HG02588 (cell line): Measurements from ENCODE around the gene C4orf33.
"Not testable (repeated sequence)": the region's sequence is repeated elsewhere in the genome, so short reads cannot be mapped to it uniquely, and the experiment has no call there.

Experiments
- ATAC-seq: cut with Tn5 transposase; IDR thresholded peaks from one replicate; pipeline ENCODE4 v1.9.1; 2021; ENCODE audit warnings: mild to moderate bottlenecking, moderate library complexity; ENCODE audit not compliant: unreplicated experiment

The C4orf33 gene

GRCh38 chr4:129095811-129096454 is at the start of gene C4orf33:
TSS of gene C4orf33 (plus strand) at chr4:129096152. CDS start at chr4:129102611, 6,459 bp downstream.
- peak; percentile 41 for ATAC-seq

DNA sequence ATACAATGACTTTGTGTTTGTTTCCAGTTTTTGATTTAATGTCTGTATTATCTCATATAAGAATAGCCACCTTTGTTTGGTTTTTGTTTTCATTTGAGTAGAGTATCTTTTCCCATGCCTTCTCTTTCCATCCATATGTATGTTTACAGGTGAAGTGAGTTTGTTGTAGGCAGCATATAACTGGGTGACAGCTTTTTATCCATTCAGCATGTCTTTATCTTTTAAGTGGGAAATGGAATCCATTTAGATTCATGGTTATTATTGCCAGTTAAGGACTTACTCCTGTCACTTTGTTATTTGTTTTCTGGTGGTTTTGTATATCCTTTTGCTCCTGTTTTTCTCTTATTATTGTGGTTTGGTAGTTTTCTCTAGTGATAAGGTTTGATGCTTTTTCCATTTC is 36.9 kb upstream of the C4orf33 start:
- ATAC-seq = no peak

GRCh38 chr4:129062580-129062979 is 33.4 kb upstream of the C4orf33 start:
- no peak for ATAC-seq

DNA sequence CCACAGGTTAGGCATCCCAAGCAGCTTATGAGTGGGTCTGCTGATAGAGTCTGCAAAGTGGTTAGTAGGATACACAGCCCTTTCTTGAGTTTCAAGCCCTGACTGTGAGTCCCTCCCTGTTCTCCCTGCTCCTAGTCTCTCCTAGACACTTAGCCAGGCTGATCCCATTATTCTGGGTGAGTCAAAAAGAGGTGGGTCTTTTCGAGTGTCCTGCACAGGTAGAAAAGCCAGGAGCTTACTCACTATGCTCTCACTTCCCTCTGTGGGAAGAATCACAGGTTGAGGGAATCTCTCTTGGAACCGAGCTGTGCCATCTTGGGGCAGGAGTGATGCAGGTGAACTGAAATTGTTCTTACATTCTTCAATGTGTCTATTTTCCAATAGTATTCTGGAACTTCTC is 32.3 kb upstream of the C4orf33 start:
- ATAC-seq = no peak

- ATAC-seq = no peak
Observed at GRCh38 chr4:129064717-129065116, 31.2 kb upstream of the C4orf33 start.

DNA sequence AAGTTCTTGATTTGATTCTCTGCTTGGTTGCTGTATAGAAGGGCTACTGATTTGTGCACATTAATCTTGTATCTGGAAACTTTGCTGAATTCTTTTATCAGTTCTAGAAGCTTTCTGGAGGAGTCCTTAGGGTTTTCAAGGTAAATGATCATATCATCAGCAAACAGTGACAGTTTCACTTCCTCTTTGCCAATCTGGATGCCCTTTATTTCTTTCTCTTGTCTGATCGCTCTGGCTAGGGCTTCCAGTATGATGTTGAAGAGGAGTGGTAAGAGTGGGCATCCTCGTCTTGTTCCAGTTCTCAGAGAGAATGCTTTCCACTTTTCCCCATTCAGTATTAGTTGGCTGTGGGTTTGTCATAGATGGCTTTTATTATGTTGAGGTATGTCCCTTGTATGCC is 26.4 kb upstream of the C4orf33 start:
- not testable (repeated sequence) for ATAC-seq

DNA sequence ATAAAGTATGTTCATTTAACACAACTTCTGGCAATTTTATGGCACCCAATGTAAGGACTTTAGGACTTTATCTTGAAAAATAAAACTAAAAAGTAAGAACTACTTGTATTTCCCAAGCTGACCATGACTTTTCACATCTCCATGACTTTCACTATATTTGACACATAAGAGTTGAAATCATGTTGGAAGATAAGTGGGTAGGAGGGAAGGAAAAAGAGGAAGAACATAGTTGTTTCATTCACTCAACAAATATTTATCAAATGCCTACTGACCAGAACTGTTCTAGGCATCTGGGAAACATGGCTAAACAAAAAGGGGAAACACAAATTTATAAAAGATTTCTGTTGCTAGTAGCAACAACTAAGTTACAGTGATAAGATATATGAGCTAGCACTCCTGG is 18.6 kb upstream of the C4orf33 start:
- no peak for ATAC-seq

DNA sequence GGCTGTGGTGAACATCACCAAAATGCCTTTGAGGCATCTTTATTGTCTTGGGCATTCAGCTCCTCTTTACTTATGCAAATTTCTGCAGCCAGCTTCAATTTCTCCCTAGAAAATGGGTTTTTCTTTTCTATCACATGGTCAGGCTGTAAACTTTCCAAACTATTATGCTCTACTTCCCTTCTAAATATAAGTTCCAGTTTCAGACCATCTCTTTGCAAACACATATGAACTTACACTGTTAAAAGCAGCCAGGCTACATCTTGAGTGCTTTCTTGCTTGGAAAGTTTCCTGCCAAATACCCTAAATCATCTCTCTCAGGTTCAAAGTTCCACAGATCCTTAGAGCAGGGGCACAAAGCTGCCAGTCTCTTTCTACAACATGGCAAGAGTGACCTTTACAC is 15.8 kb upstream of the C4orf33 start:
- no peak for ATAC-seq

- no peak for ATAC-seq
Observed at GRCh38 chr4:129082302-129082701, 13.7 kb upstream of the C4orf33 start.

DNA sequence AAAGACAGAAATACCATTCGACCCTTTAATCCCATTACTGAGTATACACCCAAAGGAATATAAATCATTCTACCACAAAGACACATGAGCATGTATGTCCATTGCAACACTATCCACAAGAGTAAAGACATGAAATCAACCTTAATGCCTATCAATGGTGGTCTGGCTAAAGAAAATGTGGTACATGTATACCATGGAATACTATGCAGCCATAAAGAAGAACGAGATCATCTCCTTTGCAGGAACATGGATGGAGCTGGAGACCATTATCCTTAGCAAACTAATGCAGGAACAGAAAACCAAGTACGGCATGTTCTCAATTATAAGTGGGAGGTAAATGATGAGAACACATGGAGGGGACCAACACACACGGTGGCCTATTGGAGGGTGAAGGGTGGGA is 10.5 kb upstream of the C4orf33 start:
- ATAC-seq = no peak

- no peak for ATAC-seq
Observed at GRCh38 chr4:129087516-129087915, 8.4 kb upstream of the C4orf33 start.

DNA sequence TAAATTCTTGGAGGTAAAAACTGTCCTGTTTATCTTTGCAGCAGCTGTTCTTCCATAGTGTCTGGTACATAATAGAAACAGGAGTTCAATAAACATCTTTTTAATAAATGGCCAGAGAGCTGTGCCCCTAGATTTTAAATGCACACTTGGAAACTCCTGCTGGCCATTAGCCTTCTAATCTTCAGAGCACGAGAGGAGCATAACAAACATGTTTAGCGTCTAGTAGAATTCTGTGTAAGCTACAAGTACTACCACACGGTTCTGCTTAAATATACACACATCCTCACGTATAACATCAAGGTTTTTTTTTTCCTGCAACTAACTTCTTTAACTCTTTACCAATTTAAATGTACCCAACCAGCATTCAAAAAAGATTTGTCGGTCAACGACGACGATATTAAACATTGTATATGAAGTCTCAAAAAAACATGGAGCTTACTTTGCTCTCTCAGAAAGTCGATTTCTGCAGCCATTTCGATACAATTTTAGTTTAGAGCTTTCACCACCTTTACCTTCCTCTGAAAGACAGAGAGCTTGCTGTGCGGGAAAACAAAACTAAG is 3.2 kb upstream of the C4orf33 start:
- ATAC-seq = no peak

DNA sequence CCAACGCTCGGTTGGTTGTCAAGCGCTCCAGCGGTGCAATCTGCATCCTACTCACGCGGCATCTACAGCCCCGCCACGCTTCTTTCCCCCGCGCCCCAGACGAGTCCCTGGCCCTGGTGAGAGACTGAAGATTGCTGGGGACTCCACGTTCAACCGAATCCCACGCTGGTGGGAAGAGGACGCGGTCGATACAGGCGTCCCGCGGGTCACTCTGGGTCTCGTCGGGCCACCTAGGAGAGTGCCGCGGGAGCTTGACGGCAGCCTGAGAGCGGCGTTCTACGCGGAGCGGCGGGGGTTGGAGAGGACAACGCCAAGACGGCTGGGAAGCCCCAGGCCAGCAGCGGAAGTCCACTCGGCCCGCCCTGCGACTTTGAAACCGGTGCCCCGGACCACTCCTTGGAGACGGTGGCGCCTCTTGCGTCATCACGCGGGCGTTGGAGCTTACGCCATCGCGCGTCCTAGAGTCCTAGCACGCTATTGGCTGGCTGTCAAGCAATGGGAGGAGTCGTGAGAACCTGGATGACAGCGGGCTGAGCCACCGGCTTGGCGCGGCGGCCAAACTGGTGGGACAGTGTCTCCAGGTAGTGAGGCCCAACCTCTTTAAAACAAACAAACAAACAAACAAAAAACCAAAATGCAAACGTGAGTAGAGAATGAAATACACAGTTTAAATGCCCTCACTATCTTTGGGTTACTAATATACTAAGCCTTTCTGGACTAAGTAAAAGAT is 2.6 kb upstream of the C4orf33 start, which contains the start of gene SCLT1:
Gene SCLT1 (minus strand): TSS at position 349 of the 730 bp plus-strand sequence. CDS start 436 bp downstream, outside the sequence.
- ATAC-seq = peak; percentile 96

- ATAC-seq = no peak
Observed at GRCh38 chr4:129094347-129094746, 1.6 kb upstream of the C4orf33 start.

- no peak for ATAC-seq
Observed at GRCh38 chr4:129098531-129099001, 2.6 kb downstream of the C4orf33 start.

DNA sequence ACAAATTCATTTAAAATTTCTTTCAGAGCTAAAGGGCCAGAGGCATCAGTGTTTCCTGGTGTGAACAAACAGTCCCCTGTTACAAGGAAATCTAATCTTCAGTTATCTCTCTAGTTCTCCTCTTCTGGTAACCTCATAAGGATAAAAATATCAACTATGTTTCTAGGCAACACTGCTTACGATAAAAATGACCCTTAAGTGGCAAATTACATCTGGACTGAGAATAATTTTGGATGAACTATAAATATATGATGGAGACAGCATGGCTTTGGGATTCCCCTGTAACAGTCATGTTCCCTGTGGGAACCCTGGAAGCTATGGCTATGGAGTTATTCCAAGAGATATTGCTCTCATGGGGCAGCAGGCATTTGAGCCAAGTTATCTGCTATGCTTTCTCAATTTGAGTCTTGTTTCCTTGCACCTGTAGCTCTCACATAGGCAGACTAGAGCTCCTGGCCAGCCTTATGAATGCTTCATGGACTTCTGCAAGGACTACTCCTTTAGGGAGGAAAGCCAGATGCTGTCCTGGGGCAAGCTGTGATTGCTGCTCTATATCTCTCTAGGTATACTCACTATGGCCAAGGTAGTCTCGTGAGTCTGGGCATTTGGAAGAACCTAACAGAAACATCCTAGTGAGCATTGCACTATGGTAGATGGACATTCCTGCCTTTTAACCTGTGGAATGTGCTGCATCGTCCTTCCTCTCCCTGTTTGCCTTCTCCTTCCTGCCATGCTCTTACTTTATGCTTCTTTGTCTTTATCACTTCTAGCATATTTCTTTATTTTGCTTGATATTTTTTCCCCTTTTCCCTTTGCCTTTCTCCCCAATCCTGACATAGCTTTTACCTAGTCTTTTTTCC is 14.2 kb downstream of the C4orf33 start:
- no peak for ATAC-seq

GRCh38 chr4:129110931-129111330 is 15.0 kb downstream of the C4orf33 start:
- no peak for ATAC-seq

- ATAC-seq = no peak
Observed at GRCh38 chr4:129111919-129112318, 16.0 kb downstream of the C4orf33 start.

GRCh38 chr4:129113434-129113833 is 17.5 kb downstream of the C4orf33 start:
- ATAC-seq = no peak

- ATAC-seq = no peak
Observed at GRCh38 chr4:129113919-129114318, 18.0 kb downstream of the C4orf33 start.

GRCh38 chr4:129117705-129118104 is 21.8 kb downstream of the C4orf33 start:
- no peak for ATAC-seq
